HG02981 (cell line): ENCODE data around the gene GNPAT.
A peak's percentile ranks its signal among the peaks of the same experiment; 100 is the strongest.

Experiments used
- ATAC-seq: cut with Tn5 transposase; IDR thresholded peaks from one replicate; pipeline ENCODE4 v1.9.1; 2021; ENCODE audit warnings: mild to moderate bottlenecking, moderate library complexity; ENCODE audit not compliant: unreplicated experiment

The GNPAT gene

GRCh38 chr1:231313661-231314060, 72.6 kb downstream of the GNPAT start:
- no peak for ATAC-seq

GRCh38 chr1:231315887-231316286, 74.9 kb downstream of the GNPAT start:
- ATAC-seq = peak; percentile 81

GRCh38 chr1:231317306-231318014, 76.4 kb downstream of the GNPAT start:
- ATAC-seq = no peak

GRCh38 chr1:231318015-231318355, 77.0 kb downstream of the GNPAT start:
- no peak for ATAC-seq

- ATAC-seq = no peak
These were observed 77.6 kb downstream of the GNPAT start for GRCh38 chr1:231318568-231318967.

- no peak for ATAC-seq
These were observed 78.1 kb downstream of the GNPAT start for GRCh38 chr1:231319080-231319479.

- ATAC-seq = no peak
These were observed 82.0 kb downstream of the GNPAT start for GRCh38 chr1:231322880-231323530.

- no peak for ATAC-seq
These were observed 83.6 kb downstream of the GNPAT start for GRCh38 chr1:231324660-231325059.

GRCh38 chr1:231326248-231326647, 85.2 kb downstream of the GNPAT start:
- no peak for ATAC-seq
